Fibroblast of lung (primary cell): Measurements from ENCODE around the gene C1orf232. TPM values are rescaled to one million over a fixed set of nuclear protein-coding genes. Genes with fewer than 3 reads are reported as not detected.

Experiments
- DNase-seq, 2 donors: peaks; one replicate each; pipeline versions ENCODE4 v3.0.0 to v3.0.0-alpha.2; 2010; ENCODE audit warnings: low read depth in 2 of 2
- H2AFZ ChIP-seq: 2 replicates; pipeline ENCODE4 v1.5.1; 2012; ENCODE audit warnings: low read length, control low read depth, inconsistent platforms
- H3K27ac ChIP-seq: 2 replicates; pipeline ENCODE4 v1.5.1; 2011; ENCODE audit warnings: low read length, control low read depth; ENCODE audit not compliant: insufficient read depth
- H3K27me3 ChIP-seq: 2 replicates; pipeline ENCODE4 v1.5.1; 2011; ENCODE audit warnings: mild to moderate bottlenecking, low read length; ENCODE audit not compliant: control insufficient read depth, insufficient read depth
- H3K36me3 ChIP-seq: 2 replicates; pipeline ENCODE4 v1.5.1; 2011; ENCODE audit warnings: low read length; ENCODE audit not compliant: control insufficient read depth, insufficient read depth
- H3K4me1 ChIP-seq: 2 replicates; pipeline ENCODE4 v1.5.1; 2011; ENCODE audit warnings: low read length; ENCODE audit not compliant: control insufficient read depth, insufficient read depth; ENCODE audit errors: extremely low read depth
- H3K4me2 ChIP-seq: 2 replicates; pipeline ENCODE4 v1.5.1; 2011; ENCODE audit warnings: low read length, control low read depth; ENCODE audit not compliant: insufficient read depth; ENCODE audit errors: extremely low read depth
- H3K4me3 ChIP-seq, 4 experiments: fragments of 200-600 bp in 1 of 4; sonication (generic) in 1 of 4; replicated peaks in 1 of 4; 2 replicates each; pipeline ENCODE4 v1.5.1; 2011 to 2016; ENCODE audit warnings: low read length in 4 of 4, low read depth in 3 of 4, mild to moderate bottlenecking in 3 of 4, control low read depth in 2 of 4, inconsistent platforms in 1 of 4, mixed read lengths in 1 of 4; ENCODE audit not compliant: insufficient read depth in 1 of 4; ENCODE audit errors: control extremely low read depth in 1 of 4
- H3K79me2 ChIP-seq: 2 replicates; pipeline ENCODE4 v1.5.1; 2012; ENCODE audit warnings: mild to moderate bottlenecking, low read length, inconsistent platforms; ENCODE audit not compliant: control insufficient read depth, insufficient read depth
- H3K9ac ChIP-seq: 2 replicates; pipeline ENCODE4 v1.5.1; 2011; ENCODE audit warnings: mild to moderate bottlenecking, low read length, control low read depth; ENCODE audit not compliant: insufficient read depth
- H3K9me3 ChIP-seq: 2 replicates; pipeline ENCODE4 v1.5.1; 2012; ENCODE audit warnings: low read depth, low read length; ENCODE audit not compliant: control insufficient read depth, insufficient read depth
- H4K20me1 ChIP-seq: 2 replicates; pipeline ENCODE4 v1.5.1; 2011; ENCODE audit warnings: low read length; ENCODE audit not compliant: control insufficient read depth, insufficient read depth; ENCODE audit errors: extremely low read depth
- EZH2 ChIP-seq: IDR thresholded peaks from 2 replicates; pipeline ENCODE4 v1.5.1; 2012; ENCODE audit warnings: low read length, control low read depth, mild to moderate bottlenecking; ENCODE audit errors: missing control alignments
- polyA plus RNA-seq, 2 donors: library from polyadenylated mRNA; depleted of rRNA in 1 of 2; stranded (reverse) in 1 of 2; unstranded in 1 of 2; fragments of >200 nt; gene quantifications; 2 replicates each; pipeline ENCODE4 v1.2.1, GENCODE V29; 2011 to 2012; ENCODE audit warnings: missing spikeins in 1 of 2
- total RNA-seq: library from RNA; depleted of rRNA; stranded (reverse); fragments of >200 nt; gene quantifications from 2 replicates; pipeline ENCODE4 v1.2.1, GENCODE V29; 2014
- TF ChIP-seq, protein P1 (sequence below), 2 donors: IDR thresholded peaks in 1 of 2; conservative IDR thresholded peaks in 1 of 2; 1 replicate in 1 of 2; 2 replicates in 1 of 2; pipeline ENCODE4 v1.5.1; 2011 to 2012; ENCODE audit warnings: low read length in 2 of 2, control low read depth in 1 of 2, inconsistent platforms in 1 of 2, low read depth in 1 of 2, mild to moderate bottlenecking in 1 of 2

Gene C1orf232
- total and polyA plus RNA-seq, 2 donors (not counting 1 experiment from before 2014, with no cell fraction given), result not detected

DNA sequence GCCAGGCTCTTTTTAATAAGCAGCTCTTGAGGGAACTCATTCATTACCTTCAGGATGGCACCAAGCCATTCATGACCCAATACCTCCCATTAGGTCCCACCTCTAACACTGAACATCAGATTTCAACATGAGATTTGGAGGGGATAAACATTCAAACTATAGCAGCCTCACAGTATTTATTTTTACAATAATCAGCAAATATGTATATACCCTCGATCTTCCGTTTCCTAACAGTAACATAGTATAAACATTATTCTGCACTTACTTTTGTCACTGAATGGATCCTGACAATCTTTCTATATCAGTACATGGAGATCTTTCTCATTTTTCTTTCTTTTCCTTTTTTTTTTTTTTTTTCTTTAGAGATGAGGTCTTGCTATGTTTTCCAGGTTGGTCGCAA, 27.0 kb upstream of the C1orf232 start:
- no peaks in the 10 kb centered on the region for H3K36me3 ChIP-seq
- no peaks in the 10 kb centered on the region for H3K79me2 ChIP-seq
- no peaks in the 10 kb centered on the region for H3K9me3 ChIP-seq
- no peak for DNase-seq
- TF ChIP-seq, protein P1, sequence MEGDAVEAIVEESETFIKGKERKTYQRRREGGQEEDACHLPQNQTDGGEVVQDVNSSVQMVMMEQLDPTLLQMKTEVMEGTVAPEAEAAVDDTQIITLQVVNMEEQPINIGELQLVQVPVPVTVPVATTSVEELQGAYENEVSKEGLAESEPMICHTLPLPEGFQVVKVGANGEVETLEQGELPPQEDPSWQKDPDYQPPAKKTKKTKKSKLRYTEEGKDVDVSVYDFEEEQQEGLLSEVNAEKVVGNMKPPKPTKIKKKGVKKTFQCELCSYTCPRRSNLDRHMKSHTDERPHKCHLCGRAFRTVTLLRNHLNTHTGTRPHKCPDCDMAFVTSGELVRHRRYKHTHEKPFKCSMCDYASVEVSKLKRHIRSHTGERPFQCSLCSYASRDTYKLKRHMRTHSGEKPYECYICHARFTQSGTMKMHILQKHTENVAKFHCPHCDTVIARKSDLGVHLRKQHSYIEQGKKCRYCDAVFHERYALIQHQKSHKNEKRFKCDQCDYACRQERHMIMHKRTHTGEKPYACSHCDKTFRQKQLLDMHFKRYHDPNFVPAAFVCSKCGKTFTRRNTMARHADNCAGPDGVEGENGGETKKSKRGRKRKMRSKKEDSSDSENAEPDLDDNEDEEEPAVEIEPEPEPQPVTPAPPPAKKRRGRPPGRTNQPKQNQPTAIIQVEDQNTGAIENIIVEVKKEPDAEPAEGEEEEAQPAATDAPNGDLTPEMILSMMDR (conservative IDR thresholded peaks at IDR 0.05 in 1 of 2, IDR thresholded peaks at IDR 0.05 in 1 of 2; ENCODE audit: low read depth in 1 of 2, low read length in 2 of 2), result no peak
- TF ChIP-seq EZH2, result no peak
- no peak overlapping the region for H3K4me3 ChIP-seq
- H3K4me2 ChIP-seq, result no peak overlapping the region
- H3K4me1 ChIP-seq, result no peaks in the 10 kb centered on the region
- no peaks in the 10 kb centered on the region for H4K20me1 ChIP-seq
- no peak overlapping the region for H3K27ac ChIP-seq
- H2AFZ ChIP-seq, result no peak overlapping the region
- H3K9ac ChIP-seq, result no peak overlapping the region
- peaks cover 13% of the 10 kb centered on the region for H3K27me3 ChIP-seq

DNA sequence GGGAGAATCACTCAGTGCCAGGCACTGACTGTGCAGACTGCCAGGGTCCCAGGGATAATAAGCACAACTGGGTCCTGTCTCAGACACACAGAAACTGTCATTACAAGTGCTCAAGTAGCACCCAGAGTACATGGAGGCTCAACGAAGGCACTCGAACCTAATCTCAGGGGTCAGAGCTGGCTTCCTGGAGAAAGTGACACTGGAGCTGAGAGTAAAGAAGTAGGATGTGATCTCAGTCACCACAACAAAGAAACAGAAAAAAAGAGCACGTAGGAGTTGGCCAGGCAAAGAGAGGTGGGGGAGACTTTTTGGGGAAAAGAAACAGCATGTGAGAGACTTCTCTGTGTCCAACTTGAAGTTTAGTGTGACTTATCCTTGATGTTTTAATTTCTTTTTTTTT, 23.0 kb upstream of the C1orf232 start:
- DNase-seq, result no peak
- no peak overlapping the region for H3K4me2 ChIP-seq
- H3K9me3 ChIP-seq, result no peaks in the 10 kb centered on the region
- no peaks in the 10 kb centered on the region for H3K36me3 ChIP-seq
- no peak overlapping the region for H3K9ac ChIP-seq
- H3K4me1 ChIP-seq, result no peaks in the 10 kb centered on the region
- H3K4me3 ChIP-seq, result no peak overlapping the region
- TF ChIP-seq EZH2, result no peak
- TF ChIP-seq, protein P1 (conservative IDR thresholded peaks at IDR 0.05 in 1 of 2, IDR thresholded peaks at IDR 0.05 in 1 of 2; ENCODE audit: low read depth in 1 of 2, low read length in 2 of 2), result no peak
- no peaks in the 10 kb centered on the region for H3K79me2 ChIP-seq
- peaks cover 12% of the 10 kb centered on the region for H3K27me3 ChIP-seq
- H3K27ac ChIP-seq, result no peak overlapping the region
- no peak overlapping the region for H2AFZ ChIP-seq
- H4K20me1 ChIP-seq, result no peaks in the 10 kb centered on the region

DNA sequence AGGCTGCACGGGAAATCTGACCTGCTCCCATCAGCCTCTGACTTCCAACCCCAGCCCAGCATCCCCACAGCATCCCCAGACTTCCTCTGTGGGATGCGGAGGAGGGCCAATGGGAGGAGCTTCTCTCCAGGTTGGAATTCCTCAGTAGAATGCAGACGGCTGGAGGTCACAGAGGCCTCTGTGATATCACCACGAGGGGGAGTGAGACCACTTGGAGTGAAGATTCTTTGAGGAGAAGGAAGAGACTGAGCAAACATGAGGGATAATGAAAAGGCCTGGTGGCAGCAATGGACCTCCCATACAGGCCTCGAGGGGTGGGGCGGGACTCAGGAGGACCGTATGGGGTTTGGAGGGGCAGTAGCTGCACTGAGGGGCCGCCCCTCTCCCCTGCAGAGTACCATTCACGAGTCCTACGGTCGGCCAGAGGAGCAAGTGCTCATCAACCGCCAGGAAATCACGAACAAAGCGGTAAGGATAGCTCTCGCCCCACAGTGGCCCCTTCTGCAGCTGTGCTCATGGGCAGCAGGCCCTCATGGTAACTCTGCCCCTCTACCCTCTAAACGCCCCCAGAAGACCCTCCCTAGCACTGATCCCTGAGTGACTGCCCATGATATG, 21.7 kb upstream of the C1orf232 start, which contains the start of gene CATSPER4:
Gene CATSPER4, plus strand, starts transcription at position 230 of the 615 bp plus-strand sequence. Its CDS starts 26 bp downstream, at position 256.
- Histone ChIP-seq H3K27ac (no peak within 1 kb of the TSS), H3K4me1 (no peaks in the 10 kb centered on the region), H4K20me1 (no peaks in the 10 kb centered on the region), H3K4me2 (no peak within 1 kb of the TSS), H3K36me3 (no peaks in the 10 kb centered on the region), H3K27me3 (peaks cover 12% of the 10 kb centered on the region), H3K9me3 (no peaks in the 10 kb centered on the region), H3K79me2 (no peaks in the 10 kb centered on the region), H3K9ac (no peak within 1 kb of the TSS), H2AFZ (no peak within 1 kb of the TSS), H3K4me3 (no peak within 1 kb of the TSS)
- no peak for TF ChIP-seq EZH2
- TF ChIP-seq, protein P1 (conservative IDR thresholded peaks at IDR 0.05 in 1 of 2, IDR thresholded peaks at IDR 0.05 in 1 of 2; ENCODE audit: low read depth in 1 of 2, low read length in 2 of 2), result peak in 1 of 2 donors; percentile 8
- DNase-seq, result peak in 1 of 2 donors; percentile 10
